Endometrial microvascular endothelial cells (primary cell): ENCODE data around the gene EXOSC7. TPM values are rescaled to one million over a fixed set of nuclear protein-coding genes. Genes with fewer than 3 reads are reported as not detected.
"Not testable (repeated sequence)": the region's sequence is repeated elsewhere in the genome, so short reads cannot be mapped to it uniquely, and the experiment has no call there.

Source experiments
- in situ Hi-C: cut with HindIII; loops from 2 replicates; pipeline ENCODE4 v1.10.0; 2017; ENCODE audit warnings: low sequenced_read_pairs, low pct_unique_long_range_greater_than_20kb; ENCODE audit errors: inconsistent ontology term
- total RNA-seq: library from RNA; depleted of rRNA; stranded (reverse); fragments of >200 nt; gene quantifications from one replicate; pipeline ENCODE4 v1.2.3, GENCODE V29; 2015; ENCODE audit errors: inconsistent ontology term

The EXOSC7 gene
- total RNA-seq, 1 donor from 2014 or later: 84.8 TPM

DNA sequence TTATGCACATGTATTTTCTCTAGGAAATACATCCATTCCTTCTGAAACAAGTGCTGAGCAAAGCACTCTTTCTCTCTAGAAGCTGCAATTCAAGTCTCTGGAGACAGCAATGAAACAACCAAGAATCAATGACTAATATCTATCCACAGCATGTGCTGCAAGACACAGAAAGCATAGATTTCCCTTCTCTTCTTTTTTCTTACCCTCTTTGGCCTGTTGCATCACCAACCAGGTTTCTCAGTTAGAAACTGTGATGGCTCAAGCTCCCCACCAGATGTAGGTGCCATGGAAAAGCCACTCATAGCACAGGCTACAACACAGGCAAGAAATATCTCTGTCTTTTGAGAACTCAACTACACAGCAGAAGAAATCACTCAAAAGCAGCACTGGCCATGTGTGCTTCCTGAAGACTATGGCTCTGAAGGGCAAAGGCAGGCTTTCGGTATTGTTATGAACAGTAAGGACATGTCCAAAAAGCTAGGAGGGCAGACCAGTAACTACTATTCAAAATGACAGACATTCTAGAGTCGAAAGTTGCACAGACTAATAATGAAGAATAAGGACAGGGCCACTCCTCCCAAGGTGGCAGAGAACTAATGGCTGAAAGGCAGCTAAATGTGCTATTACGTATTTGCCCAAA, 15.5 kb upstream of the EXOSC7 start:
- in situ Hi-C loops: no loop called here

DNA sequence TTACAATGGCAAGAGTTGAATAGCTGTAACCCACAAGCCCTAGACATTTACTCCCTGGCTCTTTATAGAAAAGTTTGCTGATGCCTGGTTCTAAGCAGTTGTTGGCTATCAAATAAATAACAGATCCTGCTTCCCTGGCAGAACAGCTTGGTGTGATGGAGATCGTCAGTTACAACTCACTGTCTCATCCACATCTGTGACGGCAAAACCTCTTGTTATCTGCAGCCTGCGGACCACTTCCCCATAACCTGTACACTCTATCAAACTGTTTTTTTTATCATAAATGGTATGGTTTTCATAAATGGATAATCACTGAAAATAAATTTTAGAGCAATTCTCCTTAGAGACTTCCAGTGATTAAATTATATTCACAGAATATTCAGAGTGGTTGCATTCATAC, 14.2 kb upstream of the EXOSC7 start:
- in situ Hi-C loops: no loop called here

- in situ Hi-C loops: no loop called here
Observed at GRCh38 chr3:44962621-44963393, 13.2 kb upstream of the EXOSC7 start.

DNA sequence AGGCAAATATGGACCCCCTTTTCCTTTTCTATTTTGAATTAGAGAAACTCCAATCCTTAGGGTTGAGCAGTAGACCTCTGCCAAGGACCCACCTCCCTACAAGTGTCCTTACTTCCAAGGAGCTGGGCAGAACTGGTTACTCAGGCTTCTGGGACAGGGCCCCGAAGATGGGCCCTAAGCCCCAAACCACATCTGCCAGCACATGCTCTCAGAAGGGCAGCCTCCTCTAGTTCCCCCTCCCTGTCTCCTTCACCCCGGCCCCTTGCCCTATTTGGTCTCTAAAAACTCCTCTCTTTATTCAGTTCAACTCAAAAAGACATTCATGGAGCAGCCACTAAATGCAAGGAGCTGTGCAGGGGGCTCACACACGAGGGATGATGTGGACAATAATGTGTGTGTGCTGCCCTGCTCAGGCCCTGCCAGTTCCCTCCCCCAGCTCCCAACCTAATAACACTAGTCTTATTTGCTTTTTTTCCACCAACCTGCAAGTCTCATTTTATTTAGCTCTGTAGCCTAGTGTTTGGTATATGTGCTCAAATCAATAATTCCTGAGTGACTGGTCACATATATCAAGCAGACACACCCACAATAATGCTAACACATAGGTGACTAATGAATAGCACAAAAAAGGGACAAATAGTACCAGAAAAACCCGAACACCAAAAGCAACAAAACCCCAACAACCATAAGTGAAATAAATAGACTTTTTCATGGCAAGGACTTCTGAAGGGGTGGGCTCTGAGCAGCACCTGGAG, 12.3 kb upstream of the EXOSC7 start:
- in situ Hi-C loops: no loop called here

DNA sequence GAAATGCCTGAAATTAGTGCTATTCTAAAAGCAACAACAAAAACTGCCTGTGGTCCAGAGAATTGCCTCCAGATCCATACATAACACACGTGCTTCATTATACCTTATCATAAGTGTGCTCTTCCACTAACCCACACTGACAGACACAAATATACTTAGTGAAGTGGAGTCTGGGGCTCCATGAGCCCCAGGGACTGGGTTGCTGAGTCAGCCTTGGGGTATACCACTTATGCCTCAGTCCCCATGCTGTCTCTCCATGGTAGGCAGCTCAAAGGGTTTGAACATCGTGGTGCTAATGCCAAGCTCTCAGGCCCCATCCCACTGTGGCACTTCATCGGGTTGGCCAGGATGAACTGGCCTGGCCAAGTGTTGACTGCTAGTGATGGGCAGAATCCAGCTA, 10.9 kb upstream of the EXOSC7 start:
- in situ Hi-C loops: no loop called here

GRCh38 chr3:44966795-44967278, 9.2 kb upstream of the EXOSC7 start:
- in situ Hi-C loops: no loop called here

GRCh38 chr3:44968447-44968858, 7.6 kb upstream of the EXOSC7 start:
- in situ Hi-C loops: no loop called here

DNA sequence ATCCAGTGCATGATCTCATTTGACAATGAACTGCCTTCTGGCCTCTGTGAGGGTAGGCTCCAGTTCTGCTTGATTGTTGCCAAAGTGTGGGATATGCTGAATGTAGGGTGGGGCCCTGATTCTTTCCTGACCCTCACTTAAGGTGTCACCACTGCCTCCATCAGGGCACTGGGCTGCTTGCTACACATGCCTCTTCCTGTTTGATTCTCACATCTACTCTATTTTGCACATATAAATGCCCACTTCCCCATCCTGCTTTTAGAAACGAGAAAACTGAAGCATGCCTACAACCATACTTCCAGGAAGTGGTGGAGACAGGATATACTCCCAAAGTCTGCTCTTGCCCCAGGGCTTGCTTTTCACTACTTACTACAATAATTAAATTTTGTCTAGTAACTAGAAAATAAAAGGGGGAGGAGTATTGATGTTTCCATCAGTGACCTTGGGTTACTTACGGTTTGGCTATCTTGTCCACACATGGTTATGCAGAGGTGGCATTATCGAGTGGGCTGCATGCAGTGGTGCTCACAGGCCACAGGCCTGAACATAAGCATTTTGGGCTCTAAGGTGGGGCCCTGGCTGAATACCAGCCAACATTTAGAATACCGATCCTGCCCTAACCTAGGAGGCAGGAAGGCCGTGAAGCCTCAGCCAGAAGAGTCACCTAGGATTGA, 6.8 kb upstream of the EXOSC7 start:
- in situ Hi-C loops: no loop called here

- in situ Hi-C loops: no loop called here
Observed at GRCh38 chr3:44969828-44970179, 6.2 kb upstream of the EXOSC7 start.

DNA sequence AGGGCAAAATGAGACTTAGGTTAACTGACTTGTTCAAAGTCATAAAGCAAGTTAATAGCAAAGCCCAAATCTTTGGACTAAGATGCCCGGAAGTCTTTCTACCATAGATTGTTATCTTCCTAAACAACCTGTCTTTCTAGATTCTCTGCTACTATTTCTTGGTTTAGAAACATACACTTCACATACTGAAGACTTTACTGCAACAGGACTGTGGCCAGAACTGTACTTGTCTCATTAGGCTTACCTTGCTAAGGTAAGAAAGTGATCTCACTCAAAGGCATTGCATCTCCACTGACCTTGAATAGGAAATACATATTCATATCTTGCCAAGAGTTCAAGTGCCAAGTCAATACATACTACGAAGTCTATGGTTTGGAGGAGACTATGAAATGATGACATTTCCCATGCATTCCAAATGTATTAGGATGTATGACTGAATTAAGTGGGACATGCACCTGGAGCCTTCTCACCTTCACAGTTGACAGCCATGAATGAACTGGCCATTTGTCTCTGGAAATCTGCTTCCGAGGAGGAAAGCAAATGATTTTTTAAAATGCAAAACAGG, 5.0 kb upstream of the EXOSC7 start:
- in situ Hi-C loops: no loop called here

GRCh38 chr3:44974416-44974815, 1.6 kb upstream of the EXOSC7 start:
- in situ Hi-C loops: no loop called here

DNA sequence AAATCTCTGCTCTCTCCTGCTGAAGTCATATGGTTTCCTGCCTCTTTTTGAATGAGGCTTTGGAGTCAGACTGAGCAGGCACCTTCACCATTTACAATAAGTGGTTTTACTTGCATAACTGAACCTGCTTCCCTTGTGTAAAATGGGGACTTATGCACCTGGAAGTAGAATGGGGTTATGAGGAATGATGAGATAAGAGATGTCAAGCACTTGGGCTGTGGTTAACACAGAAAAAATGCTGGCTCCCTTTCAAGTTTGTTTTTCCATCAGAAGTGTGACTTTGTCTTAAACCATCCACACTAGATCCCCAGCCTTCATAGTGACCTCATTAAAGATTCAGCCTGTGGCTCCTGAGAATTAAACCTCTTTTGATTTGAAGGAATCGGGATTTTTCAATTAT, 5.2 kb downstream of the EXOSC7 start:
- in situ Hi-C loops: no loop called here

GRCh38 chr3:44981751-44982150, 5.7 kb downstream of the EXOSC7 start:
- in situ Hi-C loops: no loop called here

- in situ Hi-C loops: no loop called here
Observed at GRCh38 chr3:44982817-44983216, 6.8 kb downstream of the EXOSC7 start.

GRCh38 chr3:44983484-44983941, 7.5 kb downstream of the EXOSC7 start:
- in situ Hi-C loops: no loop called here

DNA sequence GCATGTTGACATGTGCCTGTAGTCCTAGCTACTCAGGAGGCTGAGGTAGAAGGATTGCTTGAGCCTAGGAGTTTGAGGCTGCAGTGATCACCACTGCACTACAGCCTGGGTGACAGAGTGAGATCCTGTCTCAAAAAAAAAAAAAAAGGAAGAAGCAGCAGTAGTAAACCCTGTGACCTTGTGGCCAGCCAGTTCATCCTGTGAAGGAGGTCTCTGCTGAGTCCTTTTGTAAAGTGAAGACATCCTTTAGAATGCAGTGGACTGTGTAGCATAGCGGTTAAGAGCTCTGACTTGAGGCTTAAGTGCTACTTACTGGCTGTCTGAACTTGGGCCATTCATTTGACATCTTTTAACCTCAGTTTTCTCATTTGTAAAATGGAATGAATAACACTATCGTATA, 8.3 kb downstream of the EXOSC7 start:
- in situ Hi-C loops: no loop called here

DNA sequence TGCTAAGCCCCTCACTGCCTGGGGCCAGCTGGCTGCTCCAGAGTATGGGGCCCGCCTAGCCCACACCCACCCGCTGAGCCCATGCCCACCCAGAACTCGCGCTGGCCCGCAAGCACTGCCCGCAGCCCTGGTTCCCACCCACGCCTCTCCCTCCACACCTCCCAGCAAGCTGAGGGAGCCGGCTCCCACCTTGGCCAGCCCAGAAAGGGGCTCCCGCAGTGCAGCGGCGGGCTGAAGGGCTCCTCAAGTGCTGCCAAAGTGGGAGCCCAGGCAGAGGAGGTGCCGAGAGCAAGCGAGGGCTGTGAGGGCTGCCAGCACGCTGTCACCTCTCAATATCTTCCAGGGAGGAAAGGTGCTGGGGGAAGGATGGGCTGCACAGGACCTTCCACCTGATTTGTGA, 10.3 kb downstream of the EXOSC7 start:
- in situ Hi-C loops: not testable (repeated sequence)

DNA sequence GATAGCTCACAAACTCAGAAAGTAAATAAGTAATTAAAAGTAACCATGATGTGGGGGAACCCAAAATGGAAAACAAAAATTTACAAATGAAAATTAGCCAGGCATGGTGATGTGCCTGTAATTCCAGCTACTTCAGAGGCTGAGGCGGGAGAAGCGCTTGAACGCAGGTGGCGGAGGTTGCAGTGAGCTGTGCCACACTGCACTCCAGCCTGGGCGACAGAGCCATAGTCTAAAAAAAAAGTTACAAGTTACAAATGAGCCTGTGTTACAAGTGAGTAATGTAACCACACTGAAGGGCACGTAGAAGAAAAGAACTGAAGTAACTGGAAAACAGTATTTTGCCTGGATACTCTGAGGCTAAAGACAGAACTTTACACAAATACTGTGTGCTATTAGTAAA, 11.3 kb downstream of the EXOSC7 start:
- in situ Hi-C loops: no loop called here

- in situ Hi-C loops: no loop called here
Observed at GRCh38 chr3:44988073-44988472, 12.0 kb downstream of the EXOSC7 start.
